ENCODE data around the gene RASL11A.
"Not testable (repeated sequence)": the region's sequence is repeated elsewhere in the genome, so short reads cannot be mapped to it uniquely, and the experiment has no call there.

GRCh38 chr13:27322443-27322842 lies 51.8 kb downstream of the RASL11A start:
- not testable (repeated sequence) for TF ChIP-seq POLR2A (IDR thresholded peaks at IDR 0.05)
- TF ChIP-seq, protein P1, sequence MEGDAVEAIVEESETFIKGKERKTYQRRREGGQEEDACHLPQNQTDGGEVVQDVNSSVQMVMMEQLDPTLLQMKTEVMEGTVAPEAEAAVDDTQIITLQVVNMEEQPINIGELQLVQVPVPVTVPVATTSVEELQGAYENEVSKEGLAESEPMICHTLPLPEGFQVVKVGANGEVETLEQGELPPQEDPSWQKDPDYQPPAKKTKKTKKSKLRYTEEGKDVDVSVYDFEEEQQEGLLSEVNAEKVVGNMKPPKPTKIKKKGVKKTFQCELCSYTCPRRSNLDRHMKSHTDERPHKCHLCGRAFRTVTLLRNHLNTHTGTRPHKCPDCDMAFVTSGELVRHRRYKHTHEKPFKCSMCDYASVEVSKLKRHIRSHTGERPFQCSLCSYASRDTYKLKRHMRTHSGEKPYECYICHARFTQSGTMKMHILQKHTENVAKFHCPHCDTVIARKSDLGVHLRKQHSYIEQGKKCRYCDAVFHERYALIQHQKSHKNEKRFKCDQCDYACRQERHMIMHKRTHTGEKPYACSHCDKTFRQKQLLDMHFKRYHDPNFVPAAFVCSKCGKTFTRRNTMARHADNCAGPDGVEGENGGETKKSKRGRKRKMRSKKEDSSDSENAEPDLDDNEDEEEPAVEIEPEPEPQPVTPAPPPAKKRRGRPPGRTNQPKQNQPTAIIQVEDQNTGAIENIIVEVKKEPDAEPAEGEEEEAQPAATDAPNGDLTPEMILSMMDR (IDR thresholded peaks at IDR 0.05) = not testable (repeated sequence)
